Measurements from ENCODE around the gene KIAA0232. TPM values are rescaled to one million over a fixed set of nuclear protein-coding genes. Genes with fewer than 3 reads are reported as not detected.

Gene KIAA0232
- total and polyA plus RNA-seq, 2 experiments from 2014 or later: 27.4 to 28.7 TPM

DNA sequence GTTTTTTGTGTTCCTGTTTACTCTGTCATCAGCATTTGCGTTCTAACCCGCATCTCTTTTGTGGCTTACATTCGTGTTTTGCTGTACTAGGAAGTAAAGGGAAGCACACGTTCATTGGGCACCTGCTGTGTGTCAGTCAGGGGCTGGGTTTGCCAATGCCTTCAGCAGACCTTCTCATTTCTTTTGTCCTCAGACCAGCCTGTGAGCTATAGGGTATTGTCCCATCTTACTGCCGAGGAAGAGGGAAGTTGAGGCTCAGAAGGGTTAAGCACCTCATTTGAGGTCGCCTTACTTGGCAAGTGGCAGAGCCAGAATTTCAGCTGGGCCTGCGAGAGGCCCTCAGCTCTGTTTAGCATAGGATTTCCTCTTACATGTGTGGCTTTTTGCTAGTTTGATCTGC, 135.8 kb downstream of the KIAA0232 start:
- TF ChIP-seq, protein P1, sequence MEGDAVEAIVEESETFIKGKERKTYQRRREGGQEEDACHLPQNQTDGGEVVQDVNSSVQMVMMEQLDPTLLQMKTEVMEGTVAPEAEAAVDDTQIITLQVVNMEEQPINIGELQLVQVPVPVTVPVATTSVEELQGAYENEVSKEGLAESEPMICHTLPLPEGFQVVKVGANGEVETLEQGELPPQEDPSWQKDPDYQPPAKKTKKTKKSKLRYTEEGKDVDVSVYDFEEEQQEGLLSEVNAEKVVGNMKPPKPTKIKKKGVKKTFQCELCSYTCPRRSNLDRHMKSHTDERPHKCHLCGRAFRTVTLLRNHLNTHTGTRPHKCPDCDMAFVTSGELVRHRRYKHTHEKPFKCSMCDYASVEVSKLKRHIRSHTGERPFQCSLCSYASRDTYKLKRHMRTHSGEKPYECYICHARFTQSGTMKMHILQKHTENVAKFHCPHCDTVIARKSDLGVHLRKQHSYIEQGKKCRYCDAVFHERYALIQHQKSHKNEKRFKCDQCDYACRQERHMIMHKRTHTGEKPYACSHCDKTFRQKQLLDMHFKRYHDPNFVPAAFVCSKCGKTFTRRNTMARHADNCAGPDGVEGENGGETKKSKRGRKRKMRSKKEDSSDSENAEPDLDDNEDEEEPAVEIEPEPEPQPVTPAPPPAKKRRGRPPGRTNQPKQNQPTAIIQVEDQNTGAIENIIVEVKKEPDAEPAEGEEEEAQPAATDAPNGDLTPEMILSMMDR (IDR thresholded peaks at IDR 0.05; ENCODE audit: low read depth, low read length): no peak
- Histone ChIP-seq H3K36me3 (no peaks in the 10 kb centered on the region), H3K4me3 (no peak overlapping the region), H3K9me3 (ENCODE audit: low read depth) (no peaks in the 10 kb centered on the region), H3K4me1 (ENCODE audit: low read depth) (peaks cover 36% of the 10 kb centered on the region), H3K27ac (no peak overlapping the region), H3K27me3 (no peaks in the 10 kb centered on the region)
- no peak for DNase-seq (ENCODE audit: low read depth in 1 of 2, low spot score in 1 of 2)

DNA sequence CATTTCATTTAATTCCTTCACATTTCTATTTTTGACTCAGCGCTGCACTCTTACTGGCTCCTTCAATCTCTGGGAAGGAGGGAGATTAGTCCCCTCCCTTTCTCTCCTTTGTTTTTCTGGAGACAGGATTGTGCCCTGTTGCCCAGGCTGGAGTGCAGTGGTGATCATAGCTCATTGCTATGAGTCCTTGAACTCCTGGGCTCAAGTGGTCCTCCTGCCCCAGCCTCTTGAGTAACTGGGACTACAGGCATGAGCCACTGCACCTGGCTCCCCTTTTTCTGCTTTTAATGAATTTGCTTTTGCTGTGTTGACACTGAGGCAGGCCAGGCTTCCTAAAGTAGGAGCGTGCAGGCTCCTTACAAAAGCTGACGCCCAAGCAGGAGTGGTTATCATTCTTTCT, 137.6 kb downstream of the KIAA0232 start:
- TF ChIP-seq, protein P1 (IDR thresholded peaks at IDR 0.05; ENCODE audit: low read depth, low read length): no peak
- Histone ChIP-seq H3K4me3 (no peak overlapping the region), H3K27me3 (no peaks in the 10 kb centered on the region), H3K4me1 (ENCODE audit: low read depth) (peaks cover 36% of the 10 kb centered on the region), H3K27ac (peak overlapping the region; percentile 48), H3K9me3 (ENCODE audit: low read depth) (no peaks in the 10 kb centered on the region), H3K36me3 (no peaks in the 10 kb centered on the region)
- DNase-seq (ENCODE audit: low read depth in 1 of 2, low spot score in 1 of 2): no peak

DNA sequence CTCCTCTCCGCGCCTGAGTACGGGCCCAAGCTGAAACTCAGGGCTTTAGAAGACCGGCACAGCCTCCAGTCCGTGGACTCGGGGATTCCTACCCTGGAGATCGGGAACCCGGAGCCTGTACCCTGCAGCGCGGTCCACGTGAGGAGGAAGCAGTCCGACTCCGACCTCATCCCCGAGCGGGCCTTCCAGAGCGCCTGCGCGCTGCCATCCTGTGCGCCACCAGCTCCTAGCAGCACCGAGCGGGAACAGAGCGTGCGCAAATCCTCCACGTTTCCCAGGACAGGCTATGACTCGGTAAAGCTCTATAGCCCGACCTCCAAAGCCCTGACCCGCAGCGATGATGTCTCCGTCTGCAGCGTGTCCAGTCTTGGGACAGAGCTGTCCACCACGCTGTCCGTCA, 141.0 kb downstream of the KIAA0232 start:
- no peaks in the 10 kb centered on the region for H3K36me3 ChIP-seq
- H3K4me3 ChIP-seq: no peak overlapping the region
- peaks cover 15% of the 10 kb centered on the region for H3K4me1 ChIP-seq (ENCODE audit: low read depth)
- DNase-seq (ENCODE audit: low read depth in 1 of 2, low spot score in 1 of 2): no peak
- no peak overlapping the region for H3K27ac ChIP-seq
- no peaks in the 10 kb centered on the region for H3K9me3 ChIP-seq (ENCODE audit: low read depth)
- TF ChIP-seq, protein P1 (IDR thresholded peaks at IDR 0.05; ENCODE audit: low read depth, low read length): no peak
- no peaks in the 10 kb centered on the region for H3K27me3 ChIP-seq

DNA sequence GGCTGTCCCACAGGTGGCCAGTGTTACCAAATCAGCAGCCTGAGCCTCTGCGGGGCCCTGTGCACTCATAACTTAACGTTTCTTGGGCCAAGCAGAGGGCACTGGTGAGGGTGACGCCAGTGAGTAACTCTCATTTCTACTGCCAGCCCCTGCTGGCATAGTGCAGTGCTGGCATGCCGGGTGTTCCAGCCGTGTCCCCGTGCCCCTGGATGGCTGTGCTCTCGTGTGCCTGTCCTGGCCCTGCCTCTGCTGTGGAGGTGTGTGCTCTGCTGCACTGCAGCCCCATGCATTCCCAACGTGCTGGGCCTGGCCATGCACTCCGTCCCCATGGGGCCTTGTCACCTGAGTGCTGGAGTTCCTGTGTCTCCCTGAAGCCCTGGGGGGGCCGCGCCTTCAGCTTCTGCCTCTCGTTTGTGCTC, 141.8 kb downstream of the KIAA0232 start:
- DNase-seq (ENCODE audit: low read depth in 1 of 2, low spot score in 1 of 2): no peak
- Histone ChIP-seq H3K36me3 (no peaks in the 10 kb centered on the region), H3K27ac (no peak overlapping the region), H3K9me3 (ENCODE audit: low read depth) (no peaks in the 10 kb centered on the region), H3K4me3 (no peak overlapping the region), H3K27me3 (no peaks in the 10 kb centered on the region), H3K4me1 (ENCODE audit: low read depth) (peaks cover 21% of the 10 kb centered on the region)
- TF ChIP-seq, protein P1 (IDR thresholded peaks at IDR 0.05; ENCODE audit: low read depth, low read length): no peak

DNA sequence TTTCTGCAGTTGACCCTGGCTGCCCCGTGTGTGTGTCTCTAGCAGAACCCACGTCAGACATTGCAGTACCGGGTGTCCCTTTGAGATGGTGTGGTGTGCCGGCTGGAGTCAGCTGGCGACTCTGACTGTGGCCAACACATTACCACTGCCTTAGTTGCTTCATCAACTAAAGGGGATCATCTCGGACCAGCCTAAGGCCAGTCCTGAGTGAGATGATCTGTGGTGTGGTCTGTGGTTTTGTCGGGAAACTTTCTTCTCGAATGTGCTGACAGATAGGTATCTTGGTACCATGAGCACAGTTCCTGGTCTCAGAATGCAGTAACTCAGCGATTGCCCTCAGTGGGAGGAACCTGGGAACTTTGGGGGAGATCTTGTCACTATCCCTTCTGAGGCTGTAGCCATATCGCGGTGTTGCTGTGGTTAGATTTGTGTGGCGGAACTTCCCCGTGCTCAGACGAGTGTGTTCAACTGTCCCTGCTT, 142.9 kb downstream of the KIAA0232 start:
- TF ChIP-seq, protein P1 (IDR thresholded peaks at IDR 0.05; ENCODE audit: low read depth, low read length): no peak
- Histone ChIP-seq H3K9me3 (ENCODE audit: low read depth) (no peaks in the 10 kb centered on the region), H3K4me1 (ENCODE audit: low read depth) (peaks cover 24% of the 10 kb centered on the region), H3K27me3 (no peaks in the 10 kb centered on the region), H3K4me3 (no peak overlapping the region), H3K27ac (no peak overlapping the region), H3K36me3 (no peaks in the 10 kb centered on the region)
- no peak for DNase-seq (ENCODE audit: low read depth in 1 of 2, low spot score in 1 of 2)

DNA sequence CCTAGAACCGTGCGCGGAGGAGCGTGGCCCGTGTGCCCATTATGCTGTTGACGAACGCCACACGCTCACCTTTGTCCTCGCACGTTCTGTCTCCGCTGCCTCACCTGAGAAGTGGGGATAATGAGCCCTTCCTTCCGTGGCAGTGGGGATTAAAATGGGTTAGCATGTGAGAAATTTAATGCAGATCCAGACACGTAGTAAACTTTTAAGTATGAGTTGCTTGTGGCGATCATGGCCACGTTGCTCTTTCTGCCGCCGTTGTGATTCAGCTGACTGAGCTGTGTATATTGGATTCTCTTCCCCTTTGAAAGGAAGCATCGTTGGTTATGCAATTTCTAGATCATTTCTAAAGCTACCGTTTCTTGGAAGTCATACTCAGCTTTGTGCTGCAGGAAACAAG, 143.6 kb downstream of the KIAA0232 start:
- H3K27me3 ChIP-seq: no peaks in the 10 kb centered on the region
- H3K4me1 ChIP-seq (ENCODE audit: low read depth): peaks cover 18% of the 10 kb centered on the region
- no peak overlapping the region for H3K27ac ChIP-seq
- H3K36me3 ChIP-seq: no peaks in the 10 kb centered on the region
- no peak for DNase-seq (ENCODE audit: low read depth in 1 of 2, low spot score in 1 of 2)
- H3K9me3 ChIP-seq (ENCODE audit: low read depth): no peaks in the 10 kb centered on the region
- TF ChIP-seq, protein P1 (IDR thresholded peaks at IDR 0.05; ENCODE audit: low read depth, low read length): no peak
- no peak overlapping the region for H3K4me3 ChIP-seq

Measured in cardiac muscle cell (in vitro differentiated cells and primary cell).